RCC 7860 (cell line): ENCODE data around the gene PGGHG.
"Not testable (repeated sequence)": the region's sequence is repeated elsewhere in the genome, so short reads cannot be mapped to it uniquely, and the experiment has no call there.

Experiments used
- DNase-seq: peaks from one replicate; pipeline ENCODE4 v3.0.0-alpha.2; 2015; ENCODE audit warnings: low spot score
- FAIRE-seq: peaks from 2 replicates; lab custom pipeline; 2012; peaks lifted over from hg19 to GRCh38; lab: Jason Lieb, UNC

Gene PGGHG

DNA sequence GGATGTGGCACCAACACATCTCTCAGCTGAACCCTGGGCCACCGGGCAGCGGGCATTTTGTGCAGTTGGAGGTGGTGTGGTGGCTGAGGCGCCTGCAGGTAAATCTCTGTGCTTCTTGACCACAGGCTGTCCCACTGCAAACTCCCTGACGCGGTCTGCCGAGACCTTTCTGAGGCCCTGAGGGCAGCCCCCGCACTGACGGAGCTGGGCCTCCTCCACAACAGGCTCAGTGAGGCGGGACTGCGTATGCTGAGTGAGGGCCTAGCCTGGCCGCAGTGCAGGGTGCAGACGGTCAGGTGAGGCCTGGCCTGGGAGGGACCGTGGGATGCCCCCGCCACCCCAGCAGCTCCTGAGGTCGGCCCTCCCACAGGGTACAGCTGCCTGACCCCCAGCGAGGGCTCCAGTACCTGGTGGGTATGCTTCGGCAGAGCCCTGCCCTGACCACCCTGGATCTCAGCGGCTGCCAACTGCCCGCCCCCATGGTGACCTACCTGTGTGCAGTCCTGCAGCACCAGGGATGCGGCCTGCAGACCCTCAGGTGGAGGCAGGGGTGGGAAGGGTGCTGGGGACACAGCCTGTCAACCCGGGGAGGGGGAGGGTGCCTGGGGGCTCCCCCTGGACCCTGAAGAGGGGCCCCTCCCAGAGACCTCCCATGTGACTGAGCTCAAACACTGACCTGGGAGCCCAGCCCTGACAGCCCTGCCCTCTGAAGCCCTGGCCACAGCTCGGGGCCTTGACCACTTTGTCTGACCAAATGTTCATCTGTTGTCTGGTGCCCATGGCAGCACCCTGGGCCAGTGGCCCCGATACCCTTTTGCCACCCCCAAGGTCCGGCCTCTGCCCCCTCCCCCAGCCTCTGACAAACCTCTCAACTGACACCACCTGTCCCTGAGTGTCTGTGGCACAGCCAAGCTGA lies 4.6 kb upstream of the PGGHG start:
- FAIRE-seq = no peak
- no peak for DNase-seq

DNA sequence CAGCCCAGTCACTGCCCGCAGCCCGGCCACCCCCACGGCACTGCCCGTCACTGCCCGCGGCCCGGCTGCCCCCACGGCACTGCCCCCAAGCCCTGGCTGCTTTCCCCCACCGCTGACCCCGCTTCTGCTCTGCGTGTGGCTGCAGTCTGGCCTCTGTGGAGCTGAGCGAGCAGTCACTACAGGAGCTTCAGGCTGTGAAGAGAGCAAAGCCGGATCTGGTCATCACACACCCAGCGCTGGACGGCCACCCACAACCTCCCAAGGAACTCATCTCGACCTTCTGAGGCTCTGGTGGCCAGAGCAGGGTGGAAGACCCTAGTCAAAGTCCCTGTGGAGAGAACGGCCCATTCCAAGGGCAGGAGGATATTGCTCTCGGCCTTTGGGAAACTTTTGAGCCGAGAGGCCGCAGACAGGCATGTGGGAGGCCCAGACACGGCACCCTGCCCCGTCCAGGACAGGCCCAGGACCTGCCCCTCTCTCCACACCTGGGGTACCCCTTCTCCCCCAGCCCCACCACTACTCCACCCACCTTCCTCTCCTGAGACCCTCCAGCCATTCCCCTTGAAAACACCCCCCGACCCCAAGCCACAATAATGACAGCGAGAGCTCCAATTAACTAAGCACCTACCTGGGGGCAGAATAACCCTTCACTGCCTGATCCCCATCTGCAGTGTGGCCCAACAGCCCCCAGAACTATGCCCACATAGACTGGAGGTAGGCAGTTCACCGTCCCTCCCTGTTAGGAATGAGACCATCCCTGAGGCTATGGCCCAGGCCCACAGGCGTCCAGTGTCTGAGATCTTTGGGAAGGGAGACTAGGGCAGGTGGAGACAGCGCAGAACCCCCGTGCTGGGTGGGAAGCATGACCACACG lies 3.7 kb upstream of the PGGHG start:
- no peak for DNase-seq
- no peak for FAIRE-seq

DNA sequence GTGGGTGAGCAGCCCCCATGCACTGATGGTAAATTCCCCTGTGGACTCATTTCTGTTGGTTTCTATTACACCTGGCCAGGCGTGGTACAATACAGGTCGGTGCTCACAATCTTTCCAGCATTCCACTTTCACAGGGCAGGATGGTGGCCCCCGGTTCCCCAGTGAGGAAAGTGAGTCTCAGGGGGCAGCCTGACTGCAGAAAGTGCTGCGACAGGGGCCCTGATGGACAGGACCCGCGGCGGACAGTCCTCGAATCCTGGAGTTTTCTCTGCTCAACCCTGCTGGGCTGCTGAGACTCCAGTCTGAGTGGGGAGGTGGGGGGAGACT lies 3.1 kb upstream of the PGGHG start:
- DNase-seq (no peak), FAIRE-seq (no peak)

DNA sequence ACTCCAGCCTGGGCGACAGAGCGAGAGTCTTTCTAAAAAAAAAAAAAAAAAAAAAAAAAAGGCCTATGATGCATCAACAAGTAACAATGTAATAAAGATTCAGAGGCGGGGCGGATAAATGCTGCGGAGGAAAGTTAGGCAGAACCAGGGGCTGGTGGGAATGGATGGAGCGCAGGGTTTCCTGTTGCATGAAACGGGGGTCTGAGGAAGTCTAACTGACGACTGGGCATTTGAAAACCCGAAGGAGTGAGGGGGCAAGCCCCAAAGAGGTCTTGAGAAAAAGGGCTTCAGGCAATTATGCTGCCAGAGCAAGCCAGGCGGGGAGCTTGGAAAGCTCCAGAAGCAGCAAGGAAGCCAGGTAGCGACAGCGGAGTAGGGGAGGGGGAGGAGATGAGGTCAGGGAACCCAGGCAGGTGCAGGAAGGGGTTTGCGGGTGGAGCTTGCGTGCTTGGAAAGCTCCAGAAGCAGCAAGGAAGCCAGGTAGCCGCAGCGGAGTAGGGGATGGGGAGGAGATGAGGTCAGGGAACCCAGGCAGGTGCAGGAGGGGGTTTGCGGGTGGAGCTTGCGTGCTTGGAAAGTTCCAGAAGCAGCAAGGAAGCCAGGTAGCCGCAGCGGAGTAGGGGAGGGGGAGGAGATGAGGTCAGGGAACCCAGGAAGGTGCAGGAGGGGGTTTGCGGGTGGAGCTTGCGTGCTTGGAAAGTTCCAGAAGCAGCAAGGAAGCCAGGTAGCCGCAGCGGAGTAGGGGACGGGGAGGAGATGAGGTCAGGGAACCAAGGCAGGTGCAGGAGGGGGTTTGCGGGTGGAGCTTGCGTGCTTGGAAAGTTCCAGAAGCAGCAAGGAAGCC lies 1.7 kb upstream of the PGGHG start:
- not testable (repeated sequence) for FAIRE-seq

DNA sequence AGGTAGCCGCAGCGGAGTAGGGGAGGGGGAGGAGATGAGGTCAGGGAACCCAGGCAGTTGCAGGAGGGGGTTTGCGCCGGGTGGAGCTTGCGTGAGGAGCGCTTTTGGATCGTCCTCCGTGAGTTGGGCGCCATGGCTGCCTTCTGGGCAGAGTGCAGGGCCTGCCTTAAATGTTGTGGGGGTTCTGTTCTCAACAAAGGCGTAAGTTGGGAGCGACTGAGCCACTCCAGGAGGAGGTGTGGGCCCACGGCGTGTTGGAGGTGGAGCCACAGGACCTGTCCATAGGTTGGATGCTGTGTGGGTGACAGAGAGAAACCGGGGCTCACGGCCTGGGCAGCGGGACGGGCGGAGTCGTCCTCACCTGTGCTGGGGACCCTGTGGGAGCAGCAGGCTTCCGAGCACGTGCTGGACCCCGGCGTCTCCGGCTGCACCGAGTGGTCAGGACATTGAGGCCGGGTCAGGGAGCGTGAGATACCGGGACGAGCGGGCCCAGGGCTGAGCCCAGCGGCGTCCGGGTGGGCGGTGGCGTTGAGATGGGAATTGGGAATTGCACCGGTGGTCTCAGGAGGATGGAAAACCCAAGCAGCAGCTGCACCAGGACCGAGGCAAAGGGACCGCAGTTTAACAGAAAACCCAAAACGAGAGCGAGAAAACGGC lies 977 bp upstream of the PGGHG start:
- DNase-seq (no peak), FAIRE-seq (no peak)

More for the DNA sequence above, 1.7 kb upstream of the PGGHG start:
- not testable (repeated sequence) for DNase-seq

DNA sequence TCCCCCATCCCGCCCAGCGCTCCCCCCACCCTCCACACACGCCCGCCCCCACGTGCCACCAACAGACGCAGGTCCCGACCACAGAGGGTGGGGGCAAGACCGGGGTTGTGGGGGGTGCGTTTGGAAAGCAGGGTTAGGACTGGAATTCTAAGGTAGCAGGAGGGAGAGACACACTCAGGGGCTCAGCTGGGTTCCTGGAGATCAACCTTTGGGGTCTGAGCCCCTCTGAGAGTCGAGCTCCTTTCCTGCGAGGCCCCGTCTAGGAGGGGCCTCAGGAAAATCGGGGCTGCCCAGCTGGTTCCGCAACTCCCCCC lies 429 bp downstream of the PGGHG start:
- FAIRE-seq = no peak

DNA sequence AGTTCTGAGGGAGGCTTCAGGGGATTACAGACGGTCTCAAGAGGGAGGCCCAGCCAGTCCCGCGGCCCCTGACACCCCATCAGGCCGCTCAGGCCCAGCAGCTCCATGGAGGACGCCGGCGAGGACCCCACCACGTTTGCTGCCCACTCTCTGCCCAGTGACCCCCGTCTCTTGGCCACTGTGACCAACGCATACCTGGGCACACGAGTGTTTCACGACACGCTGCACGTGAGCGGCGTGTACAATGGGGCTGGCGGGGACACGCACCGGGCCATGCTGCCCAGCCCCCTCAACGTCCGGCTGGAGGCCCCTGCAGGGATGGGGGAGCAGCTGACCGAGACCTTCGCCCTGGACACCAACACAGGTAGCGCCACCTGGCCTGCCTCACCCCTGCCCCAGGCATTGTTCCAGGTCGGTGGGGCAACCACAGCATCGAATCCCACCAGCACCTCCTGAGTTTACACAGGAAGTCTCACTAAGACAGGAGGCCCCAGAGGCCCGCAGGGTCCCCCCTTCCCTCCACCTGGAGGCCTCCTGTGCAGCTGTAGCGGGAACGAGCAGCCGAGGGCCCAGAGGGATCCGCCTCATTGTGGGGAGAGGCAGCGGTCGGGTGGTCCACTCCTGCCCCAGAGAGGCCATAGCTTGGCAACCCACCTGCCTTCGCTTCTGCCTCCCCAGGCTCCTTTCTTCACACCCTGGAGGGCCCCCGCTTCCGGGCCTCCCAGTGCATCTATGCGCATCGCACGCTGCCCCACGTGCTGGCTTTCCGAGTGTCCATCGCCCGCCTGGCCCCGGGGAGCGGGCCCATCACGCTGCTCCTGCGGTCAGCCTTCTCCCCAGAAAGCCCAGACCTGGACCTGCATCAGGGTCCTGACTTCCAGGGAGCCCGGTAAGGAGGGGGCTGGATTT lies 1.0 kb downstream of the PGGHG start:
- DNase-seq (no peak), FAIRE-seq (no peak)

More for the DNA sequence above, 429 bp downstream of the PGGHG start:
- no peak for DNase-seq

DNA sequence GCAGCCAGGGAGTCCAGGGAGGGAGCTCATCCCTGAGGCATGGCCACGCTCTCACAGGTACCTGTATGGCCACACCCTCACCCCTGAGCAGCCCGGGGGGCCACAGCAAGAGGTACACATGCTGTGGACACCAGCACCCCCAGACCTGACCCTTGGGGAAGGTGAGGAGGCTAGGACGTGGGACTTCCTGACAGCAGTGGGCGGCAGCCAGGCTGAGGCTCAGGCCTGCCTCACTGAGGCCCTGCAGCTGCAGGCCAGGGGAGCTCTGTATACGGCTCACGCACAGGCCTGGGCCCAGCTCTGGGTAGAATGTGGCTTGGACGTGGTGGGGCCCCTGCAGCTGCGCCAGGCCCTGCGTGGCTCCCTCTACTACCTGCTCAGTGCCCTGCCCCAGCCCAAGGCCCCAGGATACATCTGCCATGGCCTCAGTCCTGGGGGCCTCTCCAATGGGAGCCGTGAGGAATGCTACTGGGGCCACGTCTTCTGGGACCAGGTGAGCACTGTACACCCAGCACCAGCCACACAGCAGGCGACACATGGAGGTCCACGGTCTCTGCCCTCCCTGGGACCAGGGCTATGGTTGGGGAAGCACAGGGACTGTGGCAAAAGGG lies 1.8 kb downstream of the PGGHG start:
- DNase-seq = no peak
- FAIRE-seq = no peak

DNA sequence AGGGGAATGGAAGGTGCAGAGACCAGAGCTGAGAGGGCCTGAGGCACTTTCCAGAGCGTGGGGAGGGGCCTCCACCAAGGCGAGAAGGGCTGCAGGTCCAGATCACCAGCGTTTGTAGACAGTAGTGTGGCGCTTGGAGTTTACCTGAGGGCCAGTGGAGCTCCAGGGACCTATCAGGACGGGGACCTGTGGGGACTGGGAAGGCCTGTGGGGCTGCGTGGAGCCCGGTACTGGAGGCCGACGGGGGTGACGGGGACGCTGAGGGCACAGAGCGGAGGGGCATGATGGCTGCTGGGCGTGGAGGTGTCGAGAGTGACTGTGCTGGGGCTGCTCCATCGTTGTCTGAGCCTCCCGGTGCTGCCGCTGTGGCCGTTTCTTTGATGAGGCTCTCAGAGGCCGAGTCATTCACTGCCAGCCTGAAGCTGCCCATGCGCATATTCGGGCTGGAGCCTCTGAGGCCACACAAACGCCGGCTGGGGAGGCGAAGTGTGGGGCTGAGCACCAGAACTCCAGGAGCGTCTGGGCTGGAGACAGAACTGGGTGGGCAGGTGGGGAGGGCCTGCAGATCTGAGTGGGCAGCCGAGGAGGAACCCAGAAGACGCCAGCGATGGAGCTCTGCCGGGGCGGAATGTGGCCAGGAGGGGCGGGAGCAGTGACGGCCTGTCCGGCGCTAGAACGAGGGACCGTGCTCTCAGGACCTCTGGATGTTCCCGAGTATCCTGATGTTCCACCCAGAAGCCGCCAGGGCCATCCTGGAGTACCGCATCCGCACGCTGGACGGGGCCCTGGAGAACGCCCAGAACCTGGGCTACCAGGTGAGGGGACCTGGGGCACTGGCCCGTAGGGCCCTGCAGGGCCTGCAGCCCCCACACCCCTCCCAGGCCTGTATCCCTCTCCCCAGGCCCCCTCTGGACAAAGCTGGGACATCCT lies 2.6 kb downstream of the PGGHG start:
- DNase-seq = no peak
- FAIRE-seq = no peak

DNA sequence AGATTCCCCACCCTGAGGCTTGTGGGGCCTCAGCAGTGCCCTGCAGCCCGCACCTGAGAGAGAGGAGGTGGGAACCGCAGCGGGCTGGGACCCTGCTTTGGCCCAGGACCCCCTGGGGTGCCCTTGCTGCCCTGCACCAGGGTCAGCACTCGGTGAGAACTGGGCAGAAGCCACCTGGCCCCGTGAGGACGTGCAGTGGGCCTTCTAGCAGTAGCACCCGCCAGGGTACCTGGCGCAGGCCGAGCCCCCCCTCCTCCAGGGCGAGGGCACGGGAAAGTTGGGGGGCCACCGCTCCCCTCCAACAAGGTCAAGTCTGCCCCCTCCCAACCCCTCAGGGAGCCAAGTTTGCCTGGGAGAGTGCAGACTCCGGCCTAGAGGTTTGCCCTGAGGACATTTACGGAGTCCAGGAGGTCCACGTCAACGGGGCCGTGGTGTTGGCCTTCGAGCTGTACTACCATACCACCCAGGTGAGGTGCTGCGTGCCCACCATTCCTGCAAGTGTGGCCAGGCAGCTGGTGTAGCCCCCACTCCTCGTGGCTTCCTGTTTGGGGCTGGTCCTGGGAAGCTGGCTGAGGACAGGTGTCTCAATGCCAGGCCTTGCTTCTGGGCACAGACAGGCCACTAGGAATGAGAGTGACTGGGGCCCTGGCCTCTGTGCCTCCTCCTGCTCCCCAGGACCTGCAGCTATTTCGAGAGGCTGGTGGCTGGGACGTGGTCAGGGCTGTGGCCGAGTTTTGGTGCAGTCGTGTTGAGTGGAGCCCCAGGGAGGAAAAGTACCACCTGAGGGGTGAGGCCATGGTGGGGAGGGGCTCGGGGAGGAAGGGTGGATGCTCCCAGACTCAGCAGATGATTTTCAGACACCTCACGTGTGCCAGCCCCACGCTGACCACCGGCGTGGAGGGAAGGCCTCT lies 3.5 kb downstream of the PGGHG start:
- FAIRE-seq = no peak
- DNase-seq = no peak

DNA sequence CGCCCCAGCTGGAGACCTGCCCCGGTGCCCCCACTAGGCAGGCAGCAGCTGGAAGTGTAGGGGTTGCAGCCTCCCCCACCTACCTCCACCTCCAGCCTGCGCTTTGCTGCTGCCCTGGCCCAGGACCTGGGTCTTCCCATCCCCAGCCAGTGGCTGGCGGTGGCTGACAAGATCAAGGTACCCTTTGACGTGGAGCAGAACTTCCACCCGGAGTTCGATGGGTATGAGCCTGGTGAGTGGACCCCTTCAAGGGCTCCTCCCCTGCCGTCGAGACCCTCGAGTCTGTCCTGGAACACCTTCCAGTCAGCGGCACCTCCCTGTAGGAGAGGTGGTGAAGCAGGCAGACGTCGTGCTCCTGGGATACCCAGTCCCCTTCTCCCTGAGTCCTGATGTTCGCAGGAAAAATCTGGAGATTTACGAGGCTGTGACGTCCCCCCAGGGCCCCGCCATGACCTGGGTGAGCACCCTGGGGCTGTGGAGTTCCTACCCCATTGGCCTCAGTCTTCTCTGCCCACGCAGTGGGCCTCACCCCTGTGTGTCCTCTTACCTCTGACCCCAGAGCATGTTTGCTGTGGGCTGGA lies 4.4 kb downstream of the PGGHG start:
- DNase-seq (no peak), FAIRE-seq (no peak)

DNA sequence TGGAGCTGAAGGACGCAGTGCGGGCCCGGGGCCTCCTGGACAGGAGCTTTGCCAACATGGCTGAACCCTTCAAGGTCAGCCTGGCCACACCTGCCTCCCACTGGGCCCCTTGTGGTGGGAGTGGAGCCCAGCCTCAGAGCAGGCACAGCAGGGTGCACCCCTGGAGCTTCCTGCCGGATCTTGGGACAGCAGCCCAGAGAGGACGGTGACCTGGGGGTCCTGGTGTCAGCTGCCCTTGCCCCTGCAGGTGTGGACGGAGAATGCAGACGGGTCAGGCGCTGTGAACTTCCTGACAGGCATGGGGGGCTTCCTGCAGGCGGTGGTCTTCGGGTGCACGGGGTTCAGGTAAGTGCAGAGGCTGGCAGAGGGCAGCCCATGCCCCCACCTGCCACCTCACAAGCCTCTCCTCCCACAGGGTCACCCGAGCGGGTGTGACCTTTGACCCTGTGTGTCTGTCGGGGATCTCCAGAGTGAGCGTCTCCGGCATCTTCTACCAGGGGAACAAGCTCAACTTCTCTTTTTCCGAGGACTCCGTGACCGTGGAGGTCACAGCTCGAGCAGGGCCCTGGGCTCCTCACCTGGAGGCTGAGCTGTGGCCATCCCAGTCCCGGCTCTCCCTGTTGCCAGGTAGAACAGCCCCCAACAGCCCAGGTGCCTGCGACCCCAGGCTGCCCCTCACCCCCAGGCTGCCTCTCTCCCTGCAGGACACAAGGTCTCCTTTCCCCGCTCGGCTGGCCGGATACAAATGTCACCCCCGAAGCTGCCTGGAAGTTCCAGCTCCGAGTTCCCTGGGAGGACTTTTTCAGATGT lies 5.1 kb downstream of the PGGHG start:
- DNase-seq (no peak), FAIRE-seq (no peak)

DNA sequence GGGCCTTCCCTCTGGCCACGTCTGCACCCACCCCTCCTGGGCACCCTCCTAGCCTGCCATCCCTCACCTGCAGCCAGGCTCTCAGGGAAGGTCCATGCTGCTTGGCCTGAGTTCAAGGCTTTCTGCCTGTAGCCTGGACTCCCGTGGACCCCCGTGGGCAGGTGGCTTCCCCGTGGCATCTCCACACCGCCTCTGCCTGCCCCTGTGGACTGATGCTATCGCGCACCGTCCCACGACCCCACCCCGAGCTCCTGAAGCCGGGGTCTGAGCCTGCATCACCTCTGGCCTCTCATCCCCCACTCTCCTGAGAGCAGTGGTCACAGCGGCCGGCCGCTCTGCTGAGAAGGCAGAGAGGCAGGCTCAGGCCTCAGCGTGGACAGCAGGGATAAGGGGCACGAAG lies 5.9 kb downstream of the PGGHG start:
- DNase-seq = no peak
- no peak for FAIRE-seq

DNA sequence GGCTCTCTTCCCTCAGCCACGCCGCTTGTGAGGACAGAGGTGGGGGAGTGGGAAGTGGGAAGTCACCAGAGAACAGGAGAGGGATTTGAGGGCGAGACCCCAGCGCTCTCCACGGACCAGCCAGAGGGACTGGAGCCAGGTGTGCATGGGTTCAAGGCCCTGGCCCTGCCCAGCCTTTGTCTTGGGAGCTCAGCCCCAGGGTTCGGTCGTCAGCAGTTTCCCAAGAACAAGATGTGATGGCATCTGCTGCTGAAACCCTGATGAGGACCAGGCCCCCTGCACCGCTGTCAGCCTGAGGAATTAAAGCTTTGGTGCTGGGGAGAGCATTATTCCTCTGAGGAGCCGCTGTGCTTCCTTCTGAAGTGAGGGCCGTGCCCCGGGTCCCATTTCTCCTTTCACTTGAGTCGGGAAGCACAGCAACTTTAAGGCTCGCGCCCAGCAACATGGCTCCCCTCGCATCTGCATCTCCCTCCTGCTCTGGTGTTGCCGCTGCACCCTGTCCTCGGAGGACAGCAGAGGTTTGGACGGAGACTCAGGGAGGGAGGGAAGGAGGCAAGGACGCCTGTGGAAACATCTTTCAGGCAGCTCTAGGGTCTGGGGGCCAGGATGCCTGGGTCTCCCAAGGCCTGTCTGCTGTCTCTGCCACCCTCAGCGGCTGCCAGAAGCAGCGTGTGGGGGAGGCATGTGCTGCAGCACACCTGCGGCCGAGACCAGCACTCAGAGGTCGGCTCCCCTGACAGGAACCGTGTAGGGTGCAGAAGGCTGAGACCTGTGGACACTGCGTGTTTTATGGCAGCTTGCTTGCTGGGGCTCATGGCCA lies 6.6 kb downstream of the PGGHG start:
- DNase-seq (no peak), FAIRE-seq (no peak)
